HL-60 (cell line): Measurements from ENCODE around the gene EXTL1.

Experiments used
- DNase-seq, 2 experiments: peaks; one replicate each; pipeline ENCODE4 v3.0.0-alpha.2; 2010 to 2020; ENCODE audit warnings: low read depth in 1 of 2, low spot score in 1 of 2
- H3K27ac ChIP-seq: fragments of 250-450 bp; sonication (Bioruptor Pico); replicated peaks from 2 replicates; pipeline ENCODE4 v1.5.1; 2020; ENCODE audit warnings: mild to moderate bottlenecking, moderate library complexity
- H3K27me3 ChIP-seq: fragments of 250-450 bp; sonication (Bioruptor Pico); 2 replicates; pipeline ENCODE4 v1.5.1; 2021; ENCODE audit warnings: mild to moderate bottlenecking, moderate library complexity; ENCODE audit not compliant: insufficient read depth, poor library complexity, severe bottlenecking
- H3K4me3 ChIP-seq: replicated peaks from 2 replicates; pipeline ENCODE4 v1.5.1; 2011; ENCODE audit warnings: mild to moderate bottlenecking, control low read depth, low read length; ENCODE audit not compliant: insufficient read depth
- GABPA ChIP-seq: IDR thresholded peaks from 2 replicates; pipeline ENCODE4 v1.6.1; 2012; ENCODE audit warnings: low read depth
- POLR2AphosphoS5 ChIP-seq: IDR thresholded peaks from 2 replicates; pipeline ENCODE4 v1.6.1; 2012; ENCODE audit warnings: low read depth
- SPI1 ChIP-seq: IDR thresholded peaks from 2 replicates; pipeline ENCODE4 v1.6.1; 2012; ENCODE audit warnings: low read depth, mild to moderate bottlenecking, borderline replicate concordance
- TF ChIP-seq, protein P1 (sequence below): IDR thresholded peaks from 2 replicates; pipeline ENCODE4 v1.6.1; 2012; ENCODE audit warnings: low read depth; ENCODE audit not compliant: insufficient replicate concordance
- TF ChIP-seq, protein P2 (sequence below): IDR thresholded peaks from one replicate; pipeline ENCODE4 v1.5.1; 2011; ENCODE audit warnings: low read length, control low read depth, inconsistent platforms; ENCODE audit not compliant: insufficient read depth

EXTL1 gene

DNA sequence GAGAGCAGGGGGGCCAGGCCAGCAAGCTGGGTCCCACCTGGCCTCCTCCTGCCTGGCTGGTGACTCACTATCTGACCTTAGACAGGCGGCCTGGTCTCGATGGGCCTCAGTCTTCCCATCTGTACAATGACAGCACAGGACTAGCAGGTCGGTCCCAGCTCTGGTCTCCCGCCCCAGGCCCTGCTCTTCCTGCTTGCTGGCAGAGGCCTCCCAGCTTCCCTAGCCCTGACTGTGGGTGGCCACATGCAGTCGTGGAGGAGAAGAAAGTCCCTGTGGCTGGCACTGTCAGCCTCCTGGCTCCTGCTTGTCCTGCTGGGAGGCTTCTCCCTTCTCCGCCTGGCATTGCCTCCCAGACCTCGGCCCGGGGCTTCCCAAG lies 817 bp downstream of the EXTL1 start:
- H3K4me3 ChIP-seq: no peak overlapping the region
- TF ChIP-seq, protein P1, sequence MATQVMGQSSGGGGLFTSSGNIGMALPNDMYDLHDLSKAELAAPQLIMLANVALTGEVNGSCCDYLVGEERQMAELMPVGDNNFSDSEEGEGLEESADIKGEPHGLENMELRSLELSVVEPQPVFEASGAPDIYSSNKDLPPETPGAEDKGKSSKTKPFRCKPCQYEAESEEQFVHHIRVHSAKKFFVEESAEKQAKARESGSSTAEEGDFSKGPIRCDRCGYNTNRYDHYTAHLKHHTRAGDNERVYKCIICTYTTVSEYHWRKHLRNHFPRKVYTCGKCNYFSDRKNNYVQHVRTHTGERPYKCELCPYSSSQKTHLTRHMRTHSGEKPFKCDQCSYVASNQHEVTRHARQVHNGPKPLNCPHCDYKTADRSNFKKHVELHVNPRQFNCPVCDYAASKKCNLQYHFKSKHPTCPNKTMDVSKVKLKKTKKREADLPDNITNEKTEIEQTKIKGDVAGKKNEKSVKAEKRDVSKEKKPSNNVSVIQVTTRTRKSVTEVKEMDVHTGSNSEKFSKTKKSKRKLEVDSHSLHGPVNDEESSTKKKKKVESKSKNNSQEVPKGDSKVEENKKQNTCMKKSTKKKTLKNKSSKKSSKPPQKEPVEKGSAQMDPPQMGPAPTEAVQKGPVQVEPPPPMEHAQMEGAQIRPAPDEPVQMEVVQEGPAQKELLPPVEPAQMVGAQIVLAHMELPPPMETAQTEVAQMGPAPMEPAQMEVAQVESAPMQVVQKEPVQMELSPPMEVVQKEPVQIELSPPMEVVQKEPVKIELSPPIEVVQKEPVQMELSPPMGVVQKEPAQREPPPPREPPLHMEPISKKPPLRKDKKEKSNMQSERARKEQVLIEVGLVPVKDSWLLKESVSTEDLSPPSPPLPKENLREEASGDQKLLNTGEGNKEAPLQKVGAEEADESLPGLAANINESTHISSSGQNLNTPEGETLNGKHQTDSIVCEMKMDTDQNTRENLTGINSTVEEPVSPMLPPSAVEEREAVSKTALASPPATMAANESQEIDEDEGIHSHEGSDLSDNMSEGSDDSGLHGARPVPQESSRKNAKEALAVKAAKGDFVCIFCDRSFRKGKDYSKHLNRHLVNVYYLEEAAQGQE: no peak
- TF ChIP-seq GABPA: no peak
- no peak for TF ChIP-seq POLR2AphosphoS5
- TF ChIP-seq, protein P2, sequence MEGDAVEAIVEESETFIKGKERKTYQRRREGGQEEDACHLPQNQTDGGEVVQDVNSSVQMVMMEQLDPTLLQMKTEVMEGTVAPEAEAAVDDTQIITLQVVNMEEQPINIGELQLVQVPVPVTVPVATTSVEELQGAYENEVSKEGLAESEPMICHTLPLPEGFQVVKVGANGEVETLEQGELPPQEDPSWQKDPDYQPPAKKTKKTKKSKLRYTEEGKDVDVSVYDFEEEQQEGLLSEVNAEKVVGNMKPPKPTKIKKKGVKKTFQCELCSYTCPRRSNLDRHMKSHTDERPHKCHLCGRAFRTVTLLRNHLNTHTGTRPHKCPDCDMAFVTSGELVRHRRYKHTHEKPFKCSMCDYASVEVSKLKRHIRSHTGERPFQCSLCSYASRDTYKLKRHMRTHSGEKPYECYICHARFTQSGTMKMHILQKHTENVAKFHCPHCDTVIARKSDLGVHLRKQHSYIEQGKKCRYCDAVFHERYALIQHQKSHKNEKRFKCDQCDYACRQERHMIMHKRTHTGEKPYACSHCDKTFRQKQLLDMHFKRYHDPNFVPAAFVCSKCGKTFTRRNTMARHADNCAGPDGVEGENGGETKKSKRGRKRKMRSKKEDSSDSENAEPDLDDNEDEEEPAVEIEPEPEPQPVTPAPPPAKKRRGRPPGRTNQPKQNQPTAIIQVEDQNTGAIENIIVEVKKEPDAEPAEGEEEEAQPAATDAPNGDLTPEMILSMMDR: no peak
- no peak for TF ChIP-seq SPI1
- H3K27ac ChIP-seq: no peak overlapping the region
- DNase-seq: no peak
- H3K27me3 ChIP-seq: no peaks in the 10 kb centered on the region

DNA sequence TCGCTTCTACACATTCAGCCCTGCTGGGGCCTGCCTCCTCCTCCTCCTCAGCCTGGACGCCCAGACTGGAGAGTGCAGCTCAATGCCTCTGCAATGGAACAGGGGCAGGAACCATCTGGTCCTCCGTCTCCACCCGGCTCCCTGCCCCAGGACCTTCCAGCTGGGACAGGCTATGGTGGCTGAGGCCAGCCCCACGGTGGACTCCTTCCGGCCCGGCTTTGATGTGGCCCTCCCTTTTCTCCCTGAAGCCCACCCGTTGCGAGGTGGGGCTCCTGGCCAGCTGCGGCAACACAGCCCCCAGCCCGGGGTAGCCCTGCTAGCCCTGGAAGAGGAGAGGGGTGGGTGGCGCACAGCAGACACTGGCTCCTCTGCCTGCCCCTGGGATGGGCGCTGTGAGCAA lies 1.4 kb downstream of the EXTL1 start:
- TF ChIP-seq, protein P1: no peak
- TF ChIP-seq, protein P2: no peak
- no peak for TF ChIP-seq SPI1
- TF ChIP-seq POLR2AphosphoS5: no peak
- TF ChIP-seq GABPA: no peak
- DNase-seq: no peak
- H3K4me3 ChIP-seq: no peak overlapping the region
- H3K27me3 ChIP-seq: no peaks in the 10 kb centered on the region
- H3K27ac ChIP-seq: no peak overlapping the region

DNA sequence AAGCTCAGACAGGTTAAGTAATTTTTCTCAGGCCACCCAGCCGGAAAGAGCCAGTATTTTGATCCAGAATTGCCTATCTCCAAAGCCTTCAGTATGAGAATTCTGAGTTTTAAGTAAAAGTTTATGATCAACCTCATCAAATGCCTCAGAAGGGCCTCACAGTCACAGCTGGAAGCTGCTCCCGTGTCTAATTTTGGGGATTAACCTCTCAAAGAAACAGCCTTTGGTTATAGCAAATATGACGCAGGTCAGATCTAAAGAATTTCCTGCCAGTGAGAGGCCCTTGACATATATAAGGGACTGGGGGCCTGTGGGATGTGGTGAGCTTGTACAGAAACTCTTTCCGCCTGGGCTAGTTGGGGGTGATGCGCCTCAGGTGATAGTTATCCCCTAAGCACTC lies 2.3 kb downstream of the EXTL1 start:
- Histone ChIP-seq H3K4me3 (no peak overlapping the region), H3K27me3 (no peaks in the 10 kb centered on the region), H3K27ac (no peak overlapping the region)
- TF ChIP-seq SPI1: no peak
- TF ChIP-seq, protein P2: no peak
- TF ChIP-seq GABPA: no peak
- TF ChIP-seq POLR2AphosphoS5: no peak
- TF ChIP-seq, protein P1: no peak
- DNase-seq: no peak
